ENCODE data around the gene SVEP1.
"Not testable (repeated sequence)": the region's sequence is repeated elsewhere in the genome, so short reads cannot be mapped to it uniquely, and the experiment has no call there.

Gene SVEP1

GRCh38 chr9:110615498-110615897 is 36.0 kb upstream of the SVEP1 start:
- H3K27ac ChIP-seq = no peak overlapping the region
- TF ChIP-seq ZFX (IDR thresholded peaks at IDR 0.05; ENCODE audit: borderline replicate concordance) (no peak), CTCF (IDR thresholded peaks at IDR 0.05) (no peak)

- H3K27ac ChIP-seq = not testable (repeated sequence)
Measured at GRCh38 chr9:110614576-110614975, 35.0 kb upstream of the SVEP1 start.

- H3K27ac ChIP-seq = no peak overlapping the region
- TF ChIP-seq CTCF (IDR thresholded peaks at IDR 0.05) (no peak), ZFX (IDR thresholded peaks at IDR 0.05; ENCODE audit: borderline replicate concordance) (no peak)
Measured at GRCh38 chr9:110606179-110606790, 26.7 kb upstream of the SVEP1 start.

- H3K27ac ChIP-seq = no peak overlapping the region
- TF ChIP-seq ZFX (IDR thresholded peaks at IDR 0.05; ENCODE audit: borderline replicate concordance) = no peak
- no peak for TF ChIP-seq CTCF (IDR thresholded peaks at IDR 0.05)
Measured at GRCh38 chr9:110605565-110605964, 26.0 kb upstream of the SVEP1 start.

- H3K27ac ChIP-seq = no peak overlapping the region
- TF ChIP-seq ZFX (IDR thresholded peaks at IDR 0.05; ENCODE audit: borderline replicate concordance) (no peak), CTCF (IDR thresholded peaks at IDR 0.05) (no peak)
Measured at GRCh38 chr9:110604171-110604601, 24.6 kb upstream of the SVEP1 start.

GRCh38 chr9:110602281-110602680 is 22.7 kb upstream of the SVEP1 start:
- TF ChIP-seq ZFX (IDR thresholded peaks at IDR 0.05; ENCODE audit: borderline replicate concordance) (no peak), CTCF (IDR thresholded peaks at IDR 0.05) (no peak)
- no peak overlapping the region for H3K27ac ChIP-seq

GRCh38 chr9:110601098-110601497 is 21.6 kb upstream of the SVEP1 start:
- H3K27ac ChIP-seq = no peak overlapping the region
- TF ChIP-seq CTCF (IDR thresholded peaks at IDR 0.05) (no peak), ZFX (IDR thresholded peaks at IDR 0.05; ENCODE audit: borderline replicate concordance) (no peak)

- TF ChIP-seq CTCF (IDR thresholded peaks at IDR 0.05) = no peak
- no peak overlapping the region for H3K27ac ChIP-seq
Measured at GRCh38 chr9:110599468-110599867, 19.9 kb upstream of the SVEP1 start.

Measured in 22Rv1 (cell line).